Esophagus muscularis mucosa (tissue), 4 donors: ENCODE measurements around the gene NR2F1-AS1. TPM values are rescaled to one million over a fixed set of nuclear protein-coding genes. Genes with fewer than 3 reads are reported as not detected.
"Not testable (repeated sequence)": the region's sequence is repeated elsewhere in the genome, so short reads cannot be mapped to it uniquely, and the experiment has no call there.

Experiments used
- DNase-seq: peaks from one replicate; pipeline ENCODE4 v3.0.0-alpha.2; 2017; ENCODE audit errors: extremely low spot score
- H3K27ac ChIP-seq, 4 donors: fragments of 200-600 bp; sonication (generic); replicated peaks in 1 of 4; 1 replicate in 3 of 4; 2 replicates in 1 of 4; pipeline ENCODE4 v1.5.1; 2016 to 2019; ENCODE audit warnings: mild to moderate bottlenecking in 1 of 4
- H3K27me3 ChIP-seq, 4 donors: fragments of 200-600 bp; sonication (generic); one replicate each; pipeline versions ENCODE4 v1.5.1 to v1.6.0; 2016 to 2019
- H3K36me3 ChIP-seq, 4 donors: fragments of 200-600 bp; sonication (generic); one replicate each; pipeline ENCODE4 v1.5.1; 2016 to 2019
- H3K4me1 ChIP-seq, 4 donors: fragments of 200-600 bp; sonication (generic); one replicate each; pipeline ENCODE4 v1.5.1; 2016 to 2019
- H3K4me3 ChIP-seq, 4 donors: fragments of 200-600 bp; sonication (generic); 1 replicate in 2 of 4; 2 replicates in 2 of 4; pipeline ENCODE4 v1.5.1; 2016 to 2019; ENCODE audit warnings: mild to moderate bottlenecking in 4 of 4, moderate library complexity in 1 of 4
- H3K9me3 ChIP-seq, 4 donors: fragments of 200-600 bp; sonication (generic); 1 replicate in 3 of 4; 2 replicates in 1 of 4; pipeline ENCODE4 v1.5.1; 2016 to 2019
- EP300 ChIP-seq: sonication (generic); formaldehyde crosslinking; IDR thresholded peaks from one replicate; pipeline ENCODE4 v1.6.1; 2017; ENCODE audit warnings: antibody characterized with exemption
- POLR2A ChIP-seq: fragments of 450-650 bp; IDR thresholded peaks from one replicate; pipeline ENCODE4 v1.6.1; 2017; ENCODE audit warnings: antibody characterized with exemption, moderate library complexity, mild to moderate bottlenecking, low read depth
- POLR2AphosphoS5 ChIP-seq, 2 donors: sonication (generic); formaldehyde crosslinking; IDR thresholded peaks; one replicate each; pipeline ENCODE4 v1.6.1; 2017; ENCODE audit warnings: antibody characterized with exemption in 2 of 2
- WGBS: methylation state at CpG from one replicate; pipeline ENCODE4 v1.1.5; 2018; 5-methylcytosine and 5-hydroxymethylcytosine counted together
- intact Hi-C: fragments of 100-400 bp; cut with DNase I; formaldehyde crosslinking; loops from one replicate; pipeline ENCODE4 v1.15.1; 2023
- total RNA-seq, 4 donors: library from RNA; depleted of rRNA; stranded (reverse); fragments of >200 nt; gene quantifications; one replicate each; pipeline versions ENCODE4 v1.1.0 to v1.2.1, GENCODE V29; 2016
- TF ChIP-seq, protein P1 (sequence below), 3 experiments: fragments of 200-600 bp in 2 of 3; fragments of 450-650 bp in 1 of 3; sonication (generic) in 2 of 3; IDR thresholded peaks; one replicate each; pipeline ENCODE4 v1.5.1; 2017 to 2019; ENCODE audit warnings: antibody characterized with exemption in 3 of 3, mild to moderate bottlenecking in 2 of 3, moderate library complexity in 1 of 3

NR2F1-AS1 gene
- total RNA-seq, 4 donors from 2014 or later = 8.6 to 22.8 (median 9.5) TPM

DNA sequence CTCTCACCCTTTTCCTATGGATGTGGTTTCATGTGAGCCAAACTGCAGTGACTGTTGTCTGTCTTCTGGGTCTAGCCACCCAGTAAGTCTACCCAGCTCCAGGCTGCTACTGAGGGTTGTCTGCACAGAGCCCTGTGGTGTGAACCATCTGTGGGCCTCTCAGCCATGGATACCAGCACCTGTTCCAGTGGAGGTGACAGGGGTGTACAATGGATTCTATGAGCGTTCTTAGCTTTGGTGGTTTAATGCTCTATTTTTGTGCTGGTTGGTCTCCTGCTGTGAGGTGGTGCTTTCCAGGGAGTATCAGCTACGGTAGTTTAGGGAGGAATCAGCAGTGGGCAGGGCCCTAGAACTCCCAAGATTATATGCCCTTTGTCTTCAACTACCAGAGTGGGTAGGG lies 186.7 kb downstream of the NR2F1-AS1 start:
- 89% methylated on average over 2 of the region's 2 CpGs for WGBS
- no peak for DNase-seq
- TF ChIP-seq EP300 (no peak), POLR2AphosphoS5 (IDR thresholded peaks at IDR 0.05) (no peak), POLR2A (no peak)
- TF ChIP-seq, protein P1, sequence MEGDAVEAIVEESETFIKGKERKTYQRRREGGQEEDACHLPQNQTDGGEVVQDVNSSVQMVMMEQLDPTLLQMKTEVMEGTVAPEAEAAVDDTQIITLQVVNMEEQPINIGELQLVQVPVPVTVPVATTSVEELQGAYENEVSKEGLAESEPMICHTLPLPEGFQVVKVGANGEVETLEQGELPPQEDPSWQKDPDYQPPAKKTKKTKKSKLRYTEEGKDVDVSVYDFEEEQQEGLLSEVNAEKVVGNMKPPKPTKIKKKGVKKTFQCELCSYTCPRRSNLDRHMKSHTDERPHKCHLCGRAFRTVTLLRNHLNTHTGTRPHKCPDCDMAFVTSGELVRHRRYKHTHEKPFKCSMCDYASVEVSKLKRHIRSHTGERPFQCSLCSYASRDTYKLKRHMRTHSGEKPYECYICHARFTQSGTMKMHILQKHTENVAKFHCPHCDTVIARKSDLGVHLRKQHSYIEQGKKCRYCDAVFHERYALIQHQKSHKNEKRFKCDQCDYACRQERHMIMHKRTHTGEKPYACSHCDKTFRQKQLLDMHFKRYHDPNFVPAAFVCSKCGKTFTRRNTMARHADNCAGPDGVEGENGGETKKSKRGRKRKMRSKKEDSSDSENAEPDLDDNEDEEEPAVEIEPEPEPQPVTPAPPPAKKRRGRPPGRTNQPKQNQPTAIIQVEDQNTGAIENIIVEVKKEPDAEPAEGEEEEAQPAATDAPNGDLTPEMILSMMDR (IDR thresholded peaks at IDR 0.05) = no peak
- intact Hi-C loops = no loop called here
- no peaks in the 10 kb centered on the region for H3K9me3 ChIP-seq
- no peak overlapping the region for H3K4me3 ChIP-seq
- H3K36me3 ChIP-seq = no peaks in the 10 kb centered on the region
- H3K27ac ChIP-seq = no peak overlapping the region
- no peaks in the 10 kb centered on the region for H3K4me1 ChIP-seq
- no peaks in the 10 kb centered on the region for H3K27me3 ChIP-seq

DNA sequence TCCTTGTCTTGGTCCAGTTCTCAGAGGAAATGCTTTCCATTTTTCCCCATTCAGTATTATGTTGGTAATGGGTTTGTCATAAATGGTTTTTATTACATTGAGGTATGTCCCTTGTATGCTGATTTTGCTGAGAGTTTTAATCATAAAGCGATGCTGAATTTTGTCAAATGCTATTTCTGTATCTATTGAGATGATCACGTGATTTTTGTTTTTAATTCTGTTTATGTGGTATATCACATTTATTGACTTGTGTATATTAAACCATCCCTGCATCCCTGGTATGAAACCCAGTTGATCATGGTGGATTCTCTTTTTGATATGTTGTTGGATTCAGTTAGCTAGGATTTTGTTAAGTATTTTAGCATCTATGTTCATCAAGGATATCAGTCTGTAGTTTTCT lies 189.8 kb downstream of the NR2F1-AS1 start:
- H3K4me3 ChIP-seq, H3K27me3 ChIP-seq, DNase-seq, intact Hi-C loops, H3K4me1 ChIP-seq, H3K9me3 ChIP-seq, H3K27ac ChIP-seq, H3K36me3 ChIP-seq: not testable (repeated sequence)
- WGBS = 93% methylated on average over 2 of the region's 2 CpGs

DNA sequence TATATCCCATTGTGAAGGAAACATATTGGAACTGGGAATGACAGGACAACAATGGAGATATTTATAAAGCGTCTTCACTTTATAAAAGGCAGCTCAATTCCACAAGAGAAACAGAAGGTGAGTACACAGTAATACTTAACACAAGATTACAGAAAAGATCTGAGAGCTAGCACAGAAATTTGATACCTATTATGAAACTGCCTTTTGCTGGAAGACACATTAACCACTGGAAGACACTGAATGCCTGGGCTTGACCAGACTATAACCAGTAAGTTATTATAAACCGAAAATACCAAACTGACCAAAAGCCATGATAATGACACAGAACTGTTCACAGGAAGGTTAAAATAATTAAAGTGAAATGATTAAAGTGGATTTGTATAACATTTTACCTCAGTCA lies 195.4 kb downstream of the NR2F1-AS1 start:
- no peak for DNase-seq
- 87% methylated on average over 2 of the region's 2 CpGs for WGBS
- TF ChIP-seq, protein P1 (IDR thresholded peaks at IDR 0.05) = no peak
- TF ChIP-seq POLR2A (no peak), POLR2AphosphoS5 (IDR thresholded peaks at IDR 0.05) (no peak)

DNA sequence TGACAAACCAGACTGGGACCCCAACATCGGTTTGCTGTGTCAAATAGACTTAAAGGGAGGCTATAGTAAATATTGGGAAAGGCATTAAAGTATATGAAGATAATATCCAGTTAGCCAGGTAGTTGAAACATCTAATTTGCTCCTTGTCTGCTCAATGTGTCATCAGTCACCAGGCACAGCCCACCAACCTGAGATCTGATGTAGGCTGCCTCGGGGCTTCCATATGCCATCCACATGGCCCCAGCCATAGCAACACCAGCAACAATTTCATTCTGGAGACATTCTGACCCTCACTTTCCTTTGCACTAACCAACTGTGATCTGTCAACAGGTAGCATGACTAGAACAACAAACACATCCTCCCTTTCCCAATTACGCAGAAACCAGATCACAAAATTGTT lies 196.0 kb downstream of the NR2F1-AS1 start:
- DNase-seq = no peak
- Histone ChIP-seq H3K27me3 (no peaks in the 10 kb centered on the region), H3K36me3 (no peaks in the 10 kb centered on the region), H3K4me3 (no peak overlapping the region), H3K9me3 (no peaks in the 10 kb centered on the region), H3K4me1 (no peaks in the 10 kb centered on the region), H3K27ac (no peak overlapping the region)
- no peak for TF ChIP-seq EP300
- 87% methylated on average over 2 of the region's 3 CpGs for WGBS
- intact Hi-C loops = no loop called here

More for the DNA sequence above, 195.4 kb downstream of the NR2F1-AS1 start:
- no peaks in the 10 kb centered on the region for H3K4me1 ChIP-seq
- intact Hi-C loops = no loop called here
- no peaks in the 10 kb centered on the region for H3K9me3 ChIP-seq
- no peak overlapping the region for H3K27ac ChIP-seq
- H3K36me3 ChIP-seq = no peaks in the 10 kb centered on the region
- H3K4me3 ChIP-seq = no peak overlapping the region
- H3K27me3 ChIP-seq = no peaks in the 10 kb centered on the region

DNA sequence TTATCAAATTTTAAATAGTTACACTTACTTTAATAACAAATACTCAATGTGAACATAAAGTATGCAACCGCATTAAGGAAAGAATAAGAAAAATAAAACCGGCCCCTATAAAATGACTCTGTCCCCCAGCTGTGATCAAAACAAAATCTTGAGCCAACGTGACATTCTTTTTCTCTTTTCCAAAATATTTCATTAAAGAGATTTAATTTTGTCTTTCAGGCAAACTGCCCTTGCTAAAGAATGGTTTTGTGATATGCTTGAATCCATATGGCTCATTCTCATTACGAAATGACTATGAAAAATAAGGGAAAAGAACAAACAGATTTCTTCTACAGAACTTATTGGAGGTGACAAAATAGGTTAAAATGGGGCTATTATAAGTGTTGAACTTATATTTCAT lies 197.0 kb downstream of the NR2F1-AS1 start:
- WGBS = 91% methylated on average over 4 of the region's 4 CpGs
- no peaks in the 10 kb centered on the region for H3K27me3 ChIP-seq
- H3K4me1 ChIP-seq = no peaks in the 10 kb centered on the region
- H3K36me3 ChIP-seq = no peaks in the 10 kb centered on the region
- intact Hi-C loops = no loop called here
- TF ChIP-seq POLR2A = no peak
- no peak for TF ChIP-seq POLR2AphosphoS5 (IDR thresholded peaks at IDR 0.05)
- TF ChIP-seq, protein P1 (IDR thresholded peaks at IDR 0.05) = no peak
- TF ChIP-seq EP300 = no peak
- H3K27ac ChIP-seq = no peak overlapping the region
- no peak for DNase-seq
- H3K4me3 ChIP-seq = no peak overlapping the region
- H3K9me3 ChIP-seq = no peaks in the 10 kb centered on the region

DNA sequence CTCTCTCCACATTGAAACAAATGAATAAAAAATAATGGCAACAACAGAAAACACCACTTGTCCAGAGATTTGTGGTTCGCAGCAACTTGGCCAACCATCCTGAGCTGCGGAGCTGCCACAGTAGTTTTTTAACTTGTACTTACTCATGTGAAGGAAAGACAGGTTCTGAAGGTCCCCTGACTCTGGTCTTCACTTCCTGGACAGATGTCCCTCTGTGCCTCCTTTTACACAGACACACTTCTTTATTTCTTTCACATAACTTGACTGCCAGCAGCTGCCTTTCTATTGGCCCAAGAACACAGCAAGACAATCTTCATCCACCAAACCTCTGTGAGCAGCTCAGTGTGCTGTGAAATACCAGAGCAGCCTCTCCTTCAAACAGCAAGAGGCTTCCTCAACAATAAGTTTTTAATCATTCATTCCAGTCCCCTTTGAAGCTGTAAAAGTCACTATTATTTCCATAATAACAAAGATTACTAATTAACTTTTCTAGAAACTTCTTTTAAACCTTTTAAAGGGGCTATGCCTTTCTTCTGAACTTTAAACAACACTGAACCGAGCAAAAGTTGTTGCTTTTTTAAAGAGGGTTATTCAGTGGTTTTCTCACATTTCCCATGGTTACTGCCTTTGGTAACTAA lies 198.7 kb downstream of the NR2F1-AS1 start:
- H3K4me3 ChIP-seq = no peak overlapping the region
- intact Hi-C loops = no loop called here
- TF ChIP-seq POLR2A (no peak), EP300 (no peak), POLR2AphosphoS5 (IDR thresholded peaks at IDR 0.05) (no peak)
- TF ChIP-seq, protein P1 (IDR thresholded peaks at IDR 0.05) = no peak
- no peaks in the 10 kb centered on the region for H3K27me3 ChIP-seq
- no peak overlapping the region for H3K27ac ChIP-seq
- DNase-seq = no peak
- H3K36me3 ChIP-seq = no peaks in the 10 kb centered on the region
- 84% methylated on average over 3 of the region's 3 CpGs for WGBS
- H3K4me1 ChIP-seq = no peaks in the 10 kb centered on the region
- no peaks in the 10 kb centered on the region for H3K9me3 ChIP-seq
